22Rv1 (cell line): ENCODE measurements around the gene SBSN.

Source experiments
- H3K27ac ChIP-seq: fragments of 450-650 bp; 2 replicates; pipeline ENCODE4 v1.5.1; 2017
- CTCF ChIP-seq: fragments of 450-650 bp; IDR thresholded peaks from 2 replicates; pipeline ENCODE4 v1.5.1; 2017; ENCODE audit warnings: mild to moderate bottlenecking
- ZFX ChIP-seq: fragments of 450-650 bp; IDR thresholded peaks from 2 replicates; pipeline ENCODE4 v1.6.1; 2017; ENCODE audit warnings: antibody characterized with exemption, borderline replicate concordance

The SBSN gene

GRCh38 chr19:35553385-35554000, 25.4 kb upstream of the SBSN start:
- no peak overlapping the region for H3K27ac ChIP-seq
- TF ChIP-seq ZFX (no peak), CTCF (no peak)

- TF ChIP-seq ZFX (no peak), CTCF (no peak)
- no peak overlapping the region for H3K27ac ChIP-seq
These were observed 24.6 kb upstream of the SBSN start for GRCh38 chr19:35552534-35553384.

DNA sequence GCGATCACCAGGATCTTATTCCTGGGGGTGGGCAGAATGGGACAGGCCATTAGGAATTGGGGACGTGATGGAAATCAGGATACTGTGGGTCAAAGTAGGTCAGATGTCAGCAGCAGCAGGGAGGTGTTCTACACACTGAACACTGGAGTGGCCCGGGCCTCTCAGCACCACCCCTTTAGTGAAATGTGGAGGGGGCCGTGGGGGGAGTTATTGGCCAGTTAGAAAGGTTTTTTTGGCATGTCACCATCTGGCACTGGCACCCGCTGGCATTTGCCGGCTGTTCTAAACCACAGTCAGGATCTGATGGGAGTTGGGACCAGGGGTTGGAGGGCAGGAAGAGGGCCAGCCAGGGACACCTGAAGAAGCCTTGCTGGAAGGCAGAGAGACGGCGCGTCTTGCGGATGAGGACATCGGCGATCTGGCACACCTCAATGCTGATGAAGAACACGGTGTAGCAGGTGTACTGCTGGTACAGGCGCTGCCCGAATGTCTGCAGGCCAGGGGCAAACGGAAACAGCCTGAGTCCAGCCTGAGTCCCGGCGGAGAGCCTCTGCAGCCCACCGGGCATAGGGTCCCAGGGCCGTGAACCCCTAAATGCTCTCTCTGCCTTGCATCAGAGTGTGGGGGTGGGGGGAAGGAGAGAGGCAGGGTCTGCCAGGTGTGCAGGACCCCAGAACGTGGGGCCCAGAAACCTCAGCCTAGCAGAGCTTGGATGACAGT, 23.1 kb upstream of the SBSN start:
- TF ChIP-seq CTCF (no peak), ZFX (no peak)
- no peak overlapping the region for H3K27ac ChIP-seq

DNA sequence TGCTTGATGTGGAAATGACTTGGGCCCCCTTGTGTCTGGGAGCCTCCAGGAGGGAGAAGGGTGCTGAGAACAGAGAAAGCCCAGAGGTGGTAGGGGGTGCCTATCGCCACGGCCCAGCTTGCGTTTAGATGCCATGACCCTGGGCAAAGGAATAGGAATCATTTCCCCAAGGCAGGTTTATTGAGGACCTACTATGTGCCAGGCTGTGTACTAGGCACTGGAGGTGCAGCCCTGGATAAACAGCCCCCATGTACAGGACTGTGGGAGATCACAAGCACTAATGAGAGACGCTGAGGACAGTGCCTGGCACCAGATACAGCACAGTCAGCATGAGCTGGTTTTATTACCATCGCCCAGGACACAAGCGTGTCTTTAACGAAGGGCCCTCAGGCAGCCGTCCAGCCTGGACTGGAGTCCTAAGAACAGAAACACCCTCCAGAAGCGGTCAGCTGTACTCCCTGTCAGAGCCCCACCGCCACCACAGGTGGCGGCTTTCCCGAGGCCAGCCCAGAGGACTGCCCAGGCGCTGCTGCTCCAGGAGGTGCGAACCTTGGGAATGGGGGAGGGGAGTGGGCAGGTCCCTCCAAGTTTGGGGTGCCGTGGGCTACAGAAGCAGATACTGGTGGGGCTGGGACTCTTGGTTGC, 21.9 kb upstream of the SBSN start:
- H3K27ac ChIP-seq, result no peak overlapping the region
- TF ChIP-seq CTCF, result no peak
- TF ChIP-seq ZFX, result no peak

- peak; percentile 88 for TF ChIP-seq CTCF
- no peak for TF ChIP-seq ZFX
- H3K27ac ChIP-seq, result no peak overlapping the region
These were observed 21.2 kb upstream of the SBSN start for GRCh38 chr19:35549174-35549788.

DNA sequence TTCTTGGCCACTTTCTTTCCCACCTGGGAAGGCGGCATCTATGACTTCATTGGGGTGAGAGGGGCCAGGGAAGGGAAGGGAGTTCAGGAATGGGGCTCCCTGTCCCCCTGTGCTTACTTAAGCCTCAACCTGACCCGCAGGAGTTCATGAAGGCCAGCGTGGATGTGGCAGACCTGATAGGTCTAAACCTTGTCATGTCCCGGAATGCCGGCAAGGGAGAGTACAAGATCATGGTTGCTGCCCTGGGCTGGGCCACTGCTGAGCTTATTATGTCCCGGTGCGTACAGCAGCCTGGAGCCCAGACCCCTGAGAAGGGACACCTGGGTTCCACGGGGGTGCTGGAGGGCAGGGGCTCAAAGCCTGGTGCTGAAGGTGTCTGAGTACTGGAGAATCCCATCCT, 18.4 kb upstream of the SBSN start:
- no peak for TF ChIP-seq ZFX
- TF ChIP-seq CTCF, result no peak
- H3K27ac ChIP-seq, result peak overlapping the region; percentile 73
